ENCODE data around the gene MLXIP.
"Not testable (repeated sequence)": the region's sequence is repeated elsewhere in the genome, so short reads cannot be mapped to it uniquely, and the experiment has no call there.

MLXIP gene

DNA sequence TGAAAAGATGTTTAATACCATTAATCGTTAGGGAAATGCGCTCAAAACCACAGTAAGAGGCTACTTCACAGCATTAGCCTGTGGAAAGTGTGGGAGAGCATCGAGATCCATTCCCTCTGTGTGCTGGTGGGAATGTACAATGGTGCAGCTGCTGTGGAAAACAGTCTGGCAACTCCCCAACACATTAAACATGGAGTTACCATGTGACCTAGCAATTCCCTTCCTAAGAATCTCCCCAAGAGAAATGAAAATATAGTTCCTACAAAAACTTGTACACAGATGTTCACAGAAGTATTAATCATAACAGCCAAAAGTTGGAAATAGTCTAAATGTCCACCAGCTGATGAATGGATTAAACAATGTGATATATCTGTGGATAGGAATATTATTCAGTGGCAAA lies 23.8 kb downstream of the MLXIP start:
- H3K4me3 ChIP-seq (ENCODE audit: low read depth, low read length): no peak overlapping the region
- DNase-seq (ENCODE audit: low read depth, low spot score): no peak
- TF ChIP-seq, protein P1, sequence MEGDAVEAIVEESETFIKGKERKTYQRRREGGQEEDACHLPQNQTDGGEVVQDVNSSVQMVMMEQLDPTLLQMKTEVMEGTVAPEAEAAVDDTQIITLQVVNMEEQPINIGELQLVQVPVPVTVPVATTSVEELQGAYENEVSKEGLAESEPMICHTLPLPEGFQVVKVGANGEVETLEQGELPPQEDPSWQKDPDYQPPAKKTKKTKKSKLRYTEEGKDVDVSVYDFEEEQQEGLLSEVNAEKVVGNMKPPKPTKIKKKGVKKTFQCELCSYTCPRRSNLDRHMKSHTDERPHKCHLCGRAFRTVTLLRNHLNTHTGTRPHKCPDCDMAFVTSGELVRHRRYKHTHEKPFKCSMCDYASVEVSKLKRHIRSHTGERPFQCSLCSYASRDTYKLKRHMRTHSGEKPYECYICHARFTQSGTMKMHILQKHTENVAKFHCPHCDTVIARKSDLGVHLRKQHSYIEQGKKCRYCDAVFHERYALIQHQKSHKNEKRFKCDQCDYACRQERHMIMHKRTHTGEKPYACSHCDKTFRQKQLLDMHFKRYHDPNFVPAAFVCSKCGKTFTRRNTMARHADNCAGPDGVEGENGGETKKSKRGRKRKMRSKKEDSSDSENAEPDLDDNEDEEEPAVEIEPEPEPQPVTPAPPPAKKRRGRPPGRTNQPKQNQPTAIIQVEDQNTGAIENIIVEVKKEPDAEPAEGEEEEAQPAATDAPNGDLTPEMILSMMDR (IDR thresholded peaks at IDR 0.05; ENCODE audit: low read depth, low read length): no peak
- in situ Hi-C loops (cut with HindIII; ENCODE audit: low sequenced_read_pairs): no loop called here

DNA sequence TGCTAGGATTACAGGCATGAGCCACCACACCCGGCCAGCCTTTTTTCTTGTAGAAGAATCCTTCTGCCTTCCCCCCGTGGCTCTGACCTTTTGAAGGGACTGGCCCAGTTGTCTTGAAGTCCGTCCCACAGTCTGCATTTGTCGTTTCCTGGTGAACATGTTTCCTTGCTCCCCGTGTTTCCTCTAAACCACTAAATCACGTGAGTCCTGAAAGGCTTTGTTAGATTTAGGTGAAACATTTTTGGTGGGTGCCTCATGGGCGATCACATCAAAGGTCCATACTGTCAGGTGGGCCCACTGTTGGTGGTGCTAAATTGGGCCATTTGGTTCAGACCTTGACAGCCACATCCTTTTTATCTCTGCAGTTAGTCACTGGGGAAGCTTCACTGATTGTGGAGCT lies 26.3 kb downstream of the MLXIP start:
- DNase-seq (ENCODE audit: low read depth, low spot score): no peak
- TF ChIP-seq, protein P1 (IDR thresholded peaks at IDR 0.05; ENCODE audit: low read depth, low read length): no peak
- in situ Hi-C loops (cut with HindIII; ENCODE audit: low sequenced_read_pairs): no loop called here
- H3K4me3 ChIP-seq (ENCODE audit: low read depth, low read length): no peak overlapping the region

DNA sequence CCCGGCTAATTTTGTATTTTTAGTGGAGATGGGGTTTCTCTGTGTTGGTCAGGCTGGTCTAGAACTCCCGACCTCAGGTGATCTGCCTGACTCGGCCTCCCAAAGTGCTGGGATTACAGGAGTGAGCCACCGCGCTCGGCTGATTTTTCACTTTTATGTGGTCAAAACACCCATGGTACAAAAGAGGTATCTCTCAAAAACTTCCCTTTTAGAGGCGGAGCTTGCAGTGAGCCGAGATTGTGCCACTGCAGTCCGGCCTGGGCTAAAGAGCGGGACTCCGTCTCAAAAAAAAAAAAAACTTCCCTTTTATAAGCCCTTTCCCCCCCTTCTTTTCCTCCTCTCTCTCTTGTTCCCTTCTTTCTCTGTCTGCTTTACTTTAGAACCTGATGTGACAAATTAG lies 26.9 kb downstream of the MLXIP start:
- in situ Hi-C loops (cut with HindIII; ENCODE audit: low sequenced_read_pairs); H3K4me3 ChIP-seq (ENCODE audit: low read depth, low read length); DNase-seq (ENCODE audit: low read depth, low spot score): not testable (repeated sequence)

DNA sequence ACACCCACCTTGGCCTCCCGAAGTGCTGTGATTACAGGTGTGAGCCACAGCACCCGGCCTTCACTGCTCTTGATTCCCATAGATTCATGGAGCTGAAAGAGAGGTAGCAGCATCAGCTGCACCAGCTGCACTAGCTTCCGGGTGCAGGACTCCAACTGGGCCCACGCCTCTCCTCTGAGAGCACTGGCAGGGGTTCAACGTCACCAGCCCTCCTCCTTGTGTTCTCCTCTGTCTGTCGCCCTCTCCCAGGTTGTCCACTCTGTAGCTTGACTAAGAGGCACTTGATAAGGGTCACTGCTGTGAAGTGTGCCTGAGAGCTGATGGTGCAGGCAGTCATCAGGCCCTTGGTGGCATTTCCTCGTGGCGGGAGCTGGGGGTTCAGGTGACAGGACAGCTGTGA lies 28.3 kb downstream of the MLXIP start:
- in situ Hi-C loops (cut with HindIII; ENCODE audit: low sequenced_read_pairs): no loop called here
- no peak overlapping the region for H3K4me3 ChIP-seq (ENCODE audit: low read depth, low read length)
- DNase-seq (ENCODE audit: low read depth, low spot score): no peak
- TF ChIP-seq, protein P1 (IDR thresholded peaks at IDR 0.05; ENCODE audit: low read depth, low read length): no peak

DNA sequence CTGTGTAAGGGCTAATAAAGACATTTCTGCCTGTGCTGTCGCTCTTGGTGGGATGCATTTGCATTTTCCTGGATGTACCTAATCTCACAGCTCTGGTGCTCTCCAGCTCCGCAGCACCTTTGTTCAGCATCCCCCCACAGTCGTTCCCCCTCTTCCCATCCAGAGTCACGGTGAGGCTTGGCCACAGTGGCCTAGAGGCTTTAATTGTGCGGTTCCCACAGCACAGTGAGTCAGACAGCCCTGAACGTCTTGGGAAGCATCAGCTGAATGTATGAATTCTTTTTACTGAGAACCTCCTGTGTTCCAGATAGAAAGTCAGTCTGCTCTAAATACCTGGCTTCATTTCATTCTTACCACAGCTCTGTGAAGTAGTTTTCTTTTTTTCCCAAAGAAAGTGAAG lies 28.7 kb downstream of the MLXIP start:
- DNase-seq (ENCODE audit: low read depth, low spot score): peak; percentile 86
- H3K4me3 ChIP-seq (ENCODE audit: low read depth, low read length): no peak overlapping the region
- in situ Hi-C loops (cut with HindIII; ENCODE audit: low sequenced_read_pairs): no loop called here
- TF ChIP-seq, protein P1 (IDR thresholded peaks at IDR 0.05; ENCODE audit: low read depth, low read length): no peak

DNA sequence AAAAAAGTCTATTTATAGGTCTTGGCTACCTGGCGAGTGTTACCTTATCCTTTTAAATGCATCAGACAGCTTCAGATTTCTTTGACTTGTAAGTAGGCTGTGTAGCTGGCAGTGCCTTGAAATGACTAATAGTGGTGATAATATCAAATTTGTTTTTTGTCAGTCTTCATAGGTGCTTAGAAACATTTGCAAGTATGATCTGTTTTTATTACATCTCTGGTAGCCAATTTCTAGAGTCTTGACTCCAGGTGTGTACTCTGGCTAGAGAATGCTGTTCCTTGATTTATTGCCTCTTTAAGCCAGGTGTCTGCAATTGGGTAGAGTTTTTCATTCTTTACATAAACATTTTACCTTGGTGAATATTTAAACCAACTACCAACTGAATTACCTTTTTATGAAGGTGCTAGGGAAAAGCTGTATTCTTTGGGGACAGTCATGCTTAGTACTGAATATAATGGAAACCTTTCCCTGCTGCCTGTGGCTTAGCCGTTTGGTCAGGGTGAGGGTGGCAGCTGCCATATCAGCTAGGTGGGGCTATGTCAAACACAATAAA lies 32.6 kb downstream of the MLXIP start:
- in situ Hi-C loops (cut with HindIII; ENCODE audit: low sequenced_read_pairs): no loop called here
- TF ChIP-seq, protein P1 (IDR thresholded peaks at IDR 0.05; ENCODE audit: low read depth, low read length): no peak
- H3K4me3 ChIP-seq (ENCODE audit: low read depth, low read length): no peak overlapping the region
- no peak for DNase-seq (ENCODE audit: low read depth, low spot score)

DNA sequence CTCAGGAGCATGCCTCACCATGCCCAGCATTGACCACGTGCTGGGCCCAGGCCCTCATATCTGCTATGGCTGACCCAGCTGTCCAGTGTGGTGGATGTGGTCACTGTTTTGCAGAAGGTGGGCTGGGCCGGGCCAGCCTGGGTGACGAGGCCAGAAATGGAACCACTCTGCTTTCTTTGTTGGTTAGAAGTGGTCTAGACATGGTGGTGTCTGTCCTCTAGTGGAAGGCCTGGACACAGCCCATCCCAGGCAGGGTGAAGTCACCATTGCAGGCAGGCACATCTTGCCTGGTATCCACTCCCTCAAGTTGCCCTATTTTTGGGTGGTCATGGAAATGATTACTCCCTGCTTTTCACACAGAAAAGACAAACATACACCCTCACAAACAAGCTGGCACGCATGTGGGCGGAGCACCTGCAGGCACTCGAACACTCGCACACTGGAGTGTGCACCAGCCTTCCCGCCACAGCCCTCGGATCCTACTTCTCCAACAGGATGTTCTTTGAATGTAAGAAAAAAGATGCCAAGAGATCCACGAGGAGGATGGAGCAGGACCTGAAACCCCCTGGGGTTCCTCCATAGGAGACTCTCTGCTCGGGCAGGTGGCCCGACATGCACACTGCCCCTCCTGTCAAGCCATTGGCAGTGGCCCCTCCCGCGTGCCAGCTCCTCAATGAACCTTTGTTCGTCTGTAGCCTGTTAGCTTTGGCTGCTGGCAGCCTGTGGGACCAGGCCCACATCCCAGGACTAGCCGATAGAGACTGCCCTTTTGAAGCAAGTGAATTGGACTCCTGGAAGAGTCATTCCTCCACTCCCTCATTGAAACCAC lies 38.4 kb downstream of the MLXIP start:
- in situ Hi-C loops (cut with HindIII; ENCODE audit: low sequenced_read_pairs): no loop called here
- TF ChIP-seq, protein P1 (IDR thresholded peaks at IDR 0.05; ENCODE audit: low read depth, low read length): peak; percentile 22
- no peak overlapping the region for H3K4me3 ChIP-seq (ENCODE audit: low read depth, low read length)
- DNase-seq (ENCODE audit: low read depth, low spot score): no peak

Data from astrocyte of the spinal cord (primary cell).